ENCODE results near the gene HLA-DQB2.

Gene HLA-DQB2

GRCh38 chr6:32713241-32713640 is 50.1 kb downstream of the HLA-DQB2 start:
- H3K36me3 ChIP-seq (ENCODE audit: insufficient read depth, low read length), result no peaks in the 10 kb centered on the region
- H3K4me1 ChIP-seq (ENCODE audit: insufficient read depth, low read length), result no peaks in the 10 kb centered on the region
- H3K9ac ChIP-seq (ENCODE audit: low read depth, low read length), result no peak overlapping the region
- no peaks in the 10 kb centered on the region; the same call in 1 of the 2 replicates for H3K9me3 ChIP-seq (ENCODE audit: control insufficient read depth, insufficient read depth, low read length)

GRCh38 chr6:32709625-32710024 is 53.7 kb downstream of the HLA-DQB2 start:
- Histone ChIP-seq H3K36me3 (ENCODE audit: insufficient read depth, low read length) (no peaks in the 10 kb centered on the region), H3K9ac (ENCODE audit: low read depth, low read length) (no peak overlapping the region), H3K4me1 (ENCODE audit: insufficient read depth, low read length) (no peaks in the 10 kb centered on the region), H3K9me3 (ENCODE audit: control insufficient read depth, insufficient read depth, low read length) (no peaks in the 10 kb centered on the region; the same call in 1 of the 2 replicates)
